Uterus (tissue), 4 donors: ENCODE results near the gene APLNR. TPM values are rescaled to one million over a fixed set of nuclear protein-coding genes. Genes with fewer than 3 reads are reported as not detected.
A peak's percentile ranks its signal among the peaks of the same experiment; 100 is the strongest.

Experiments used
- DNase-seq, 2 donors: peaks; one replicate each; pipeline ENCODE4 v3.0.0-alpha.2; 2019 to 2020
- H3K27ac ChIP-seq, 2 donors: fragments of 200-600 bp; sonication (generic); 1 replicate in 1 of 2; 2 replicates in 1 of 2; pipeline ENCODE4 v1.5.1; 2016 to 2018
- H3K27me3 ChIP-seq, 2 donors: fragments of 200-600 bp; sonication (generic); one replicate each; pipeline ENCODE4 v1.5.1; 2018 to 2019; ENCODE audit warnings: control low read depth in 1 of 2
- H3K36me3 ChIP-seq, 2 donors: fragments of 200-600 bp; sonication (generic); one replicate each; pipeline ENCODE4 v1.5.1; 2019; ENCODE audit warnings: control low read depth in 1 of 2
- H3K4me1 ChIP-seq, 2 donors: fragments of 200-600 bp; sonication (generic); one replicate each; pipeline ENCODE4 v1.5.1; 2018 to 2019; ENCODE audit warnings: control low read depth in 1 of 2
- H3K4me3 ChIP-seq, 2 donors: fragments of 200-600 bp; sonication (generic); 1 replicate in 1 of 2; 2 replicates in 1 of 2; pipeline ENCODE4 v1.5.1; 2018 to 2019; ENCODE audit warnings: mild to moderate bottlenecking in 1 of 2
- H3K9me3 ChIP-seq, 2 donors: fragments of 200-600 bp; sonication (generic); one replicate each; pipeline ENCODE4 v1.5.1; 2019; ENCODE audit warnings: control low read depth in 1 of 2
- POLR2A ChIP-seq, 2 donors: fragments of 450-650 bp; IDR thresholded peaks; one replicate each; pipeline ENCODE4 v1.6.1; 2016; ENCODE audit warnings: antibody characterized with exemption in 2 of 2, mild to moderate bottlenecking in 1 of 2, moderate library complexity in 1 of 2
- intact Hi-C: fragments of 100-400 bp; cut with DNase I; formaldehyde crosslinking; loops from one replicate; pipeline ENCODE4 v1.15.1; 2023; ENCODE audit warnings: low total_unique reads
- total RNA-seq, 4 donors: library from RNA; depleted of rRNA in 3 of 4; stranded (reverse); fragments of >200 nt in 3 of 4; gene quantifications; one replicate each; pipeline versions ENCODE4 v1.1.0 to v1.2.4, GENCODE V29; 2014 to 2023
- TF ChIP-seq, protein P1 (sequence below), 4 experiments: fragments of 200-600 bp in 2 of 4; fragments of 450-650 bp in 2 of 4; sonication (generic) in 2 of 4; IDR thresholded peaks; one replicate each; pipeline ENCODE4 v1.5.1; 2016 to 2019; ENCODE audit warnings: antibody characterized with exemption in 4 of 4, mild to moderate bottlenecking in 2 of 4, moderate library complexity in 1 of 4
- donor health status: DM: yes; HTN: yes; CAD: no.

Gene APLNR
- total RNA-seq, 4 donors from 2014 or later: 0.58 to 112 TPM; not detected in 2

DNA sequence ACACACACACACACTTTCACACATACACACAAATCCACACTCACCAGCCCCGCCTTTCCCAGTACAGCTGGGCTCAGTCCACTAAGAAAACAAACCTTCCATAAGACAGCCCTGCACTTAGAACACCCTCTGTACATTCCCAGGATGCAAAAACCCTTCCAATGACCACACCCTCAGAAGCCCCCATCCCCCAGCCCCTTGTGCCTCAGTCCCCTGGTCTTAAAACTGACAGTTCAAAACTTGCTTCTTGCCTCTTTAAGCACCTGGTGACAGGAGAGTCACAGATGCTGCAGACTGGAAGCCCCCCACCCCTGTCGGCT is 23.0 kb downstream of the APLNR start:
- Histone ChIP-seq H3K4me3 (no peak overlapping the region), H3K9me3 (no peaks in the 10 kb centered on the region), H3K36me3 (no peaks in the 10 kb centered on the region), H3K27ac (peak overlapping the region; percentile 46 to 73), H3K27me3 (no peaks in the 10 kb centered on the region), H3K4me1 (no peaks in the 10 kb centered on the region)
- intact Hi-C loops: no loop called here
- TF ChIP-seq, protein P1, sequence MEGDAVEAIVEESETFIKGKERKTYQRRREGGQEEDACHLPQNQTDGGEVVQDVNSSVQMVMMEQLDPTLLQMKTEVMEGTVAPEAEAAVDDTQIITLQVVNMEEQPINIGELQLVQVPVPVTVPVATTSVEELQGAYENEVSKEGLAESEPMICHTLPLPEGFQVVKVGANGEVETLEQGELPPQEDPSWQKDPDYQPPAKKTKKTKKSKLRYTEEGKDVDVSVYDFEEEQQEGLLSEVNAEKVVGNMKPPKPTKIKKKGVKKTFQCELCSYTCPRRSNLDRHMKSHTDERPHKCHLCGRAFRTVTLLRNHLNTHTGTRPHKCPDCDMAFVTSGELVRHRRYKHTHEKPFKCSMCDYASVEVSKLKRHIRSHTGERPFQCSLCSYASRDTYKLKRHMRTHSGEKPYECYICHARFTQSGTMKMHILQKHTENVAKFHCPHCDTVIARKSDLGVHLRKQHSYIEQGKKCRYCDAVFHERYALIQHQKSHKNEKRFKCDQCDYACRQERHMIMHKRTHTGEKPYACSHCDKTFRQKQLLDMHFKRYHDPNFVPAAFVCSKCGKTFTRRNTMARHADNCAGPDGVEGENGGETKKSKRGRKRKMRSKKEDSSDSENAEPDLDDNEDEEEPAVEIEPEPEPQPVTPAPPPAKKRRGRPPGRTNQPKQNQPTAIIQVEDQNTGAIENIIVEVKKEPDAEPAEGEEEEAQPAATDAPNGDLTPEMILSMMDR (IDR thresholded peaks at IDR 0.05): no peak
- no peak for TF ChIP-seq POLR2A (IDR thresholded peaks at IDR 0.05)
- no peak for DNase-seq

- H3K4me1 ChIP-seq: no peaks in the 10 kb centered on the region
- no peaks in the 10 kb centered on the region for H3K9me3 ChIP-seq
- no peak overlapping the region for H3K4me3 ChIP-seq
- no peak for DNase-seq
- no peaks in the 10 kb centered on the region for H3K36me3 ChIP-seq
- peak overlapping the region; percentile 46 to 73 for H3K27ac ChIP-seq
- no peaks in the 10 kb centered on the region for H3K27me3 ChIP-seq
- TF ChIP-seq, protein P1 (IDR thresholded peaks at IDR 0.05): no peak
- TF ChIP-seq POLR2A (IDR thresholded peaks at IDR 0.05): no peak
- intact Hi-C loops: no loop called here
Observed at GRCh38 chr11:57213342-57214097, 23.5 kb downstream of the APLNR start.

DNA sequence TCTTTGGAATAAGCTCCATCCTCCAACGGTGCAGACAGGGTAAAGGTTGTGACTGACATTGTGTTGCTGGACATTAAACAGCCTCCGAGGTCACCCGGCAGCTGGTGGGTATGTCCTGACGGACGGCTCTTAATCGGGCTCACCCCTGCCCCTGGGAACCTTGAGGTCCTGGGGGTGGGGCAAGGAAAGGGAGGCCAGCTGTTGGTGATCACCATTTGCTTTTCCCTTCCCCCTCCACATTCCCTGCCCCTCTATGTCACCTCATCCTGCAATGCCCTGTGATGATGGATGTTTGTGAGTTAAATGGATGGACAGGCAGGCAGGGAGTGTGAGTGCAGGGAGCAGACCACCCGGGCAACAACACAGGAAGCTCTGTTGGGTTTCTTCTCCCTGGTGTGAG is 26.3 kb downstream of the APLNR start:
- intact Hi-C loops: no loop called here

DNA sequence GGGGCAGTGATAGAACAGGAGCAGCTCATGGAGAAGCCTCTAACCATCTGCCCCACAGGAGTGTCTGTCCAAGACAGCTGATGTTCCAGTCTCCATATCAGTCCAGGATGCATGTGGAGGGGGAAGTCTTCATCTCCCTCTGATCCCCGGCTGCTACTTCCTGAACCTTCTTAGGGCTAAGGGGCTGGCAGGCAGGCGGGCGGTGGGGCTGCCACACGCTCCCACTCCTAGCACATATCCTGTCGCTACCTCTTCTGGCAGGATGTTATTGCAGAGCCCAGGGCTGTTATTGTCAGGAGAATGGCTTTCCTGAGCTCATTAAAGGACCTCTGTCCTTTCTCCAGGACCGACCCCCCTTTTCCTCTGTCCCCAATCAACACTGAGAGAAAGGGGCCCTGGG is 29.9 kb downstream of the APLNR start:
- DNase-seq: no peak
- Histone ChIP-seq H3K4me1 (no peaks in the 10 kb centered on the region), H3K27me3 (no peaks in the 10 kb centered on the region), H3K4me3 (no peak overlapping the region), H3K36me3 (no peaks in the 10 kb centered on the region), H3K9me3 (no peaks in the 10 kb centered on the region), H3K27ac (no peak overlapping the region)
- TF ChIP-seq, protein P1 (IDR thresholded peaks at IDR 0.05): no peak
- TF ChIP-seq POLR2A (IDR thresholded peaks at IDR 0.05): no peak
- intact Hi-C loops: no loop called here

More for the DNA sequence above, 26.3 kb downstream of the APLNR start:
- Histone ChIP-seq H3K4me3 (no peak overlapping the region), H3K27me3 (no peaks in the 10 kb centered on the region), H3K9me3 (no peaks in the 10 kb centered on the region), H3K4me1 (no peaks in the 10 kb centered on the region), H3K36me3 (no peaks in the 10 kb centered on the region), H3K27ac (no peak overlapping the region)
- DNase-seq: peak in 1 of 2 donors; percentile 28
- no peak for TF ChIP-seq POLR2A (IDR thresholded peaks at IDR 0.05)
- TF ChIP-seq, protein P1 (IDR thresholded peaks at IDR 0.05): no peak

- Histone ChIP-seq H3K27me3 (no peaks in the 10 kb centered on the region), H3K36me3 (no peaks in the 10 kb centered on the region), H3K4me1 (no peaks in the 10 kb centered on the region), H3K4me3 (no peak overlapping the region), H3K27ac (no peak overlapping the region), H3K9me3 (no peaks in the 10 kb centered on the region)
- no peak for TF ChIP-seq POLR2A (IDR thresholded peaks at IDR 0.05)
- TF ChIP-seq, protein P1 (IDR thresholded peaks at IDR 0.05): no peak
- intact Hi-C loops: no loop called here
- DNase-seq: no peak
Observed at GRCh38 chr11:57205041-57205641, 31.9 kb downstream of the APLNR start.
